Astrocyte (in vitro differentiated cells and primary cell): ENCODE measurements around the gene UROC1. TPM values are rescaled to one million over a fixed set of nuclear protein-coding genes. Genes with fewer than 3 reads are reported as not detected.

Experiments
- DNase-seq: peaks from one replicate; pipeline ENCODE4 v3.0.0-alpha.2; 2010; ENCODE audit warnings: low read depth
- FAIRE-seq: peaks from 2 replicates; lab custom pipeline; 2011; peaks lifted over from hg19 to GRCh38; lab: Jason Lieb, UNC
- H2AFZ ChIP-seq: 2 replicates; pipeline ENCODE4 v1.6.0; 2012; ENCODE audit warnings: low read depth, low read length, inconsistent platforms
- H3K27ac ChIP-seq: 2 replicates; pipeline ENCODE4 v1.5.1; 2011; ENCODE audit warnings: low read depth, low read length, inconsistent platforms
- H3K27me3 ChIP-seq: 2 replicates; pipeline ENCODE4 v1.6.0; 2011; ENCODE audit warnings: low read length, inconsistent platforms; ENCODE audit not compliant: insufficient read depth
- H3K36me3 ChIP-seq: 2 replicates; pipeline ENCODE4 v1.5.1; 2011; ENCODE audit warnings: low read length, inconsistent platforms; ENCODE audit not compliant: insufficient read depth
- H3K4me1 ChIP-seq: 2 replicates; pipeline ENCODE4 v1.5.1; 2011; ENCODE audit warnings: low read length, inconsistent platforms; ENCODE audit not compliant: insufficient read depth
- H3K4me2 ChIP-seq: 2 replicates; pipeline ENCODE4 v1.6.0; 2012; ENCODE audit warnings: low read length, inconsistent platforms
- H3K4me3 ChIP-seq: 2 replicates; pipeline ENCODE4 v1.5.1; 2011; ENCODE audit warnings: low read depth, mild to moderate bottlenecking, low read length, inconsistent platforms; ENCODE audit not compliant: insufficient read depth
- H3K79me2 ChIP-seq: 2 replicates; pipeline ENCODE4 v1.6.0; 2012; ENCODE audit warnings: mild to moderate bottlenecking, low read length, inconsistent platforms; ENCODE audit not compliant: insufficient read depth
- H3K9ac ChIP-seq: 2 replicates; pipeline ENCODE4 v1.6.0; 2012; ENCODE audit warnings: mild to moderate bottlenecking, low read length, inconsistent platforms
- H3K9me3 ChIP-seq: 2 replicates; pipeline ENCODE4 v1.5.1; 2012; ENCODE audit warnings: low read depth, mild to moderate bottlenecking, low read length, inconsistent platforms; ENCODE audit not compliant: insufficient read depth
- H4K20me1 ChIP-seq: 2 replicates; pipeline ENCODE4 v1.6.0; 2012; ENCODE audit warnings: low read length, inconsistent platforms; ENCODE audit not compliant: insufficient read depth
- H3K27ac Mint-ChIP-seq: one replicate; pipeline ENCODE4 v1.8.0; 2021; ENCODE audit warnings: mild to moderate bottlenecking, mixed read lengths; ENCODE audit not compliant: unreplicated experiment
- H3K27me3 Mint-ChIP-seq: one replicate; pipeline ENCODE4 v1.8.0; 2021; ENCODE audit warnings: low read depth, mixed read lengths; ENCODE audit not compliant: unreplicated experiment
- H3K36me3 Mint-ChIP-seq: one replicate; pipeline ENCODE4 v1.8.0; 2021; ENCODE audit warnings: low read depth, mixed read lengths; ENCODE audit not compliant: unreplicated experiment
- H3K4me1 Mint-ChIP-seq: one replicate; pipeline ENCODE4 v1.8.0; 2021; ENCODE audit warnings: low read depth, mixed read lengths; ENCODE audit not compliant: unreplicated experiment
- H3K4me3 Mint-ChIP-seq: one replicate; pipeline ENCODE4 v1.8.0; 2021; ENCODE audit warnings: mild to moderate bottlenecking, moderate library complexity, mixed read lengths; ENCODE audit not compliant: unreplicated experiment
- H3K9me3 Mint-ChIP-seq: one replicate; pipeline ENCODE4 v1.8.0; 2021; ENCODE audit warnings: mild to moderate bottlenecking, mixed read lengths; ENCODE audit not compliant: unreplicated experiment
- CTCF ChIP-seq: IDR thresholded peaks from 2 replicates; pipeline ENCODE4 v1.5.1; 2011; ENCODE audit warnings: low read depth, mild to moderate bottlenecking, inconsistent platforms, low read length, moderate library complexity; ENCODE audit not compliant: insufficient read depth
- EZH2 ChIP-seq: IDR thresholded peaks from 2 replicates; pipeline ENCODE4 v1.6.1; 2012; ENCODE audit warnings: mild to moderate bottlenecking, low read length, inconsistent platforms; ENCODE audit not compliant: insufficient read depth
- total RNA-seq: library from RNA; stranded (reverse); gene quantifications from 2 replicates; pipeline ENCODE4 v1.2.1, GENCODE V29; 2021

UROC1 gene
- total RNA-seq, 1 donor from 2014 or later: not detected

- peak within 1 kb of the TSS; percentile 97 for H3K4me3 Mint-ChIP-seq
- Histone ChIP-seq H3K9ac (peak within 1 kb of the TSS; percentile 87), H3K27me3 (no peaks in the 10 kb centered on the region), H3K4me2 (peak within 1 kb of the TSS; percentile 99), H4K20me1 (peaks cover 44% of the 10 kb centered on the region), H3K9me3 (no peaks in the 10 kb centered on the region), H3K4me1 (peaks cover 35% of the 10 kb centered on the region), H2AFZ (peak within 1 kb of the TSS; percentile 99), H3K4me3 (peak within 1 kb of the TSS; percentile 84), H3K27ac (peak within 1 kb of the TSS; percentile 75), H3K79me2 (peaks cover 45% of the 10 kb centered on the region), H3K36me3 (peaks cover 8% of the 10 kb centered on the region)
- peak; percentile 77 for DNase-seq
- H3K27ac Mint-ChIP-seq: no peak within 1 kb of the TSS
- peaks cover 2% of the 10 kb centered on the region for H3K9me3 Mint-ChIP-seq
- H3K27me3 Mint-ChIP-seq: peaks cover 7% of the 10 kb centered on the region
- no peak for FAIRE-seq
- TF ChIP-seq EZH2: no peak
- peaks cover under 1% of the 10 kb centered on the region for H3K36me3 Mint-ChIP-seq
- peaks cover 23% of the 10 kb centered on the region for H3K4me1 Mint-ChIP-seq
Measured at GRCh38 chr3:126475413-126476114, 42.0 kb downstream of the UROC1 start, which contains the start of gene ZXDC. Gene ZXDC (minus strand): TSS chr3:126475891. CDS start chr3:126475865, 26 bp downstream.

- peak overlapping the region; percentile 75 for H3K27ac ChIP-seq
- H3K9me3 Mint-ChIP-seq: peaks cover 2% of the 10 kb centered on the region
Measured at GRCh38 chr3:126474498-126475412, 42.8 kb downstream of the UROC1 start.

More at GRCh38 chr3:126474498-126475412, 42.8 kb downstream of the UROC1 start:
- no peaks in the 10 kb centered on the region for H3K27me3 ChIP-seq
- DNase-seq (peak; percentile 34), FAIRE-seq (no peak)
- peaks cover 14% of the 10 kb centered on the region for H3K36me3 ChIP-seq
- H3K4me1 ChIP-seq: peaks cover 35% of the 10 kb centered on the region
- Mint-ChIP-seq H3K27me3 (peaks cover 2% of the 10 kb centered on the region), H3K27ac (peak overlapping the region; percentile 48), H3K36me3 (peaks cover 7% of the 10 kb centered on the region), H3K4me3 (peak overlapping the region; percentile 97), H3K4me1 (peaks cover 23% of the 10 kb centered on the region)
- H3K79me2 ChIP-seq: peaks cover 51% of the 10 kb centered on the region
- peak overlapping the region; percentile 39 for H2AFZ ChIP-seq
- H3K4me2 ChIP-seq: peak overlapping the region; percentile 99
- peak overlapping the region; percentile 80 for H3K4me3 ChIP-seq
- peak overlapping the region; percentile 83 for H3K9ac ChIP-seq
- peaks cover 51% of the 10 kb centered on the region for H4K20me1 ChIP-seq
- no peaks in the 10 kb centered on the region for H3K9me3 ChIP-seq
- no peak for TF ChIP-seq CTCF
- no peak for TF ChIP-seq EZH2
